Keratinocyte (primary cell): ENCODE measurements around the gene SYT2. TPM values are rescaled to one million over a fixed set of nuclear protein-coding genes. Genes with fewer than 3 reads are reported as not detected.

ENCODE experiments used
- DNase-seq: peaks from one replicate; pipeline ENCODE4 v3.0.0-alpha.2; 2011; ENCODE audit warnings: low read depth, missing footprints, low spot score
- FAIRE-seq: peaks from 2 replicates; lab custom pipeline; 2011; peaks lifted over from hg19 to GRCh38; lab: Jason Lieb, UNC
- H2AFZ ChIP-seq: 2 replicates; pipeline ENCODE4 v1.6.0; 2012; ENCODE audit warnings: low read length, control low read depth, inconsistent platforms; ENCODE audit not compliant: control insufficient read depth
- H3K27ac ChIP-seq: 2 replicates; pipeline ENCODE4 v1.5.1; 2011; ENCODE audit warnings: low read length; ENCODE audit not compliant: control insufficient read depth, insufficient read depth
- H3K27me3 ChIP-seq: 3 replicates; pipeline ENCODE4 v1.6.0; 2011; ENCODE audit warnings: low read length; ENCODE audit not compliant: control insufficient read depth, insufficient read depth; ENCODE audit errors: extremely low read depth
- H3K36me3 ChIP-seq, 2 experiments: 2 replicates in 1 of 2; 3 replicates in 1 of 2; pipeline ENCODE4 v1.5.1; 2011; ENCODE audit warnings: low read length in 2 of 2, mild to moderate bottlenecking in 1 of 2; ENCODE audit not compliant: control insufficient read depth in 2 of 2, insufficient read depth in 2 of 2; ENCODE audit errors: extremely low read depth in 1 of 2
- H3K4me1 ChIP-seq: 3 replicates; pipeline ENCODE4 v1.5.1; 2011; ENCODE audit warnings: low read length; ENCODE audit not compliant: control insufficient read depth, insufficient read depth; ENCODE audit errors: extremely low read depth
- H3K4me2 ChIP-seq: 3 replicates; pipeline ENCODE4 v1.6.0; 2011; ENCODE audit warnings: low read depth, low read length; ENCODE audit not compliant: control insufficient read depth, insufficient read depth; ENCODE audit errors: extremely low read depth
- H3K4me3 ChIP-seq, 3 experiments: fragments of 200-600 bp in 1 of 3; sonication (generic) in 1 of 3; 2 replicates in 2 of 3; 3 replicates in 1 of 3; pipeline ENCODE4 v1.5.1; 2011 to 2016; ENCODE audit warnings: low read length in 3 of 3, mild to moderate bottlenecking in 3 of 3, control low read depth in 2 of 3, inconsistent platforms in 1 of 3, low read depth in 1 of 3, mixed read lengths in 1 of 3, mixed run types in 1 of 3, moderate library complexity in 1 of 3; ENCODE audit not compliant: control insufficient read depth in 2 of 3, insufficient read depth in 2 of 3; ENCODE audit errors: extremely low read depth in 1 of 3
- H3K79me2 ChIP-seq: 2 replicates; pipeline ENCODE4 v1.6.0; 2012; ENCODE audit warnings: low read length; ENCODE audit not compliant: control insufficient read depth, insufficient read depth
- H3K9ac ChIP-seq: 3 replicates; pipeline ENCODE4 v1.6.0; 2011; ENCODE audit warnings: low read length; ENCODE audit not compliant: control insufficient read depth, insufficient read depth; ENCODE audit errors: extremely low read depth
- H3K9me1 ChIP-seq: 3 replicates; pipeline ENCODE4 v1.6.0; 2011; ENCODE audit warnings: low read length; ENCODE audit not compliant: control insufficient read depth, insufficient read depth; ENCODE audit errors: extremely low read depth
- H3K9me3 ChIP-seq: 2 replicates; pipeline ENCODE4 v1.5.1; 2012; ENCODE audit warnings: low read depth, low read length; ENCODE audit not compliant: control insufficient read depth
- H4K20me1 ChIP-seq: 3 replicates; pipeline ENCODE4 v1.6.0; 2011; ENCODE audit warnings: low read length; ENCODE audit not compliant: control insufficient read depth, insufficient read depth; ENCODE audit errors: extremely low read depth
- CTCF ChIP-seq, 3 experiments: IDR thresholded peaks in 1 of 3; conservative IDR thresholded peaks in 1 of 3; optimal IDR thresholded peaks in 1 of 3; 2 replicates in 2 of 3; 3 replicates in 1 of 3; pipeline versions ENCODE3 to v1.5.1; 2011; ENCODE audit warnings: low read length in 3 of 3, mild to moderate bottlenecking in 3 of 3, moderate library complexity in 2 of 3, control low read depth in 1 of 3, inconsistent platforms in 1 of 3; ENCODE audit not compliant: insufficient read depth in 2 of 3; ENCODE audit errors: extremely low read depth in 1 of 3
- EZH2 ChIP-seq: IDR thresholded peaks from one replicate; pipeline ENCODE4 v1.6.1; 2012; ENCODE audit warnings: inconsistent platforms, mild to moderate bottlenecking, low read length, moderate library complexity
- dilution Hi-C: fragments of 300-500 bp; cut with MboI; formaldehyde crosslinking; loops from one replicate; pipeline ENCODE4 v1.7.0; 2020; ENCODE audit warnings: low sequenced_read_pairs; ENCODE audit not compliant: extremely low pct_ligation_motif_present
- polyA plus RNA-seq, 5 experiments: library from polyadenylated mRNA; depleted of rRNA in 3 of 5; stranded (reverse) in 3 of 5; stranded (forward) in 1 of 5; unstranded in 1 of 5; fragments of >200 nt; gene quantifications; 1 replicate in 1 of 5; 2 replicates in 3 of 5; 3 replicates in 1 of 5; pipeline versions ENCODE4 v1.2.1 to v1.2.3, GENCODE V29; 2011 to 2012; ENCODE audit warnings: missing spikeins in 2 of 5, low read depth in 1 of 5, low replicate concordance in 1 of 5

Gene SYT2
- polyA plus RNA-seq, 1 donor (not counting 4 experiments of a cell fraction or from before 2014, with no cell fraction given), result not detected

- no peak overlapping the region for H3K27ac ChIP-seq
- no peak overlapping the region for H3K4me3 ChIP-seq
- H3K9ac ChIP-seq, result no peak overlapping the region
- dilution Hi-C loops, result no loop called here
- no peaks in the 10 kb centered on the region for H3K9me1 ChIP-seq
- peaks cover 39% of the 10 kb centered on the region for H3K27me3 ChIP-seq
- no peaks in the 10 kb centered on the region for H3K36me3 ChIP-seq
- DNase-seq (no peak), FAIRE-seq (no peak)
- no peak overlapping the region for H3K4me2 ChIP-seq
- no peaks in the 10 kb centered on the region for H3K4me1 ChIP-seq
- H3K9me3 ChIP-seq, result no peaks in the 10 kb centered on the region
- no peak overlapping the region for H2AFZ ChIP-seq
- no peaks in the 10 kb centered on the region for H3K79me2 ChIP-seq
- H4K20me1 ChIP-seq, result no peaks in the 10 kb centered on the region
- TF ChIP-seq EZH2 (no peak), CTCF (optimal IDR thresholded peaks at IDR 0.05 in 1 of 3, IDR thresholded peaks at IDR 0.05 in 1 of 3, conservative IDR thresholded peaks at IDR 0.05 in 1 of 3; ENCODE audit: extremely low read depth in 1 of 3, insufficient read depth in 2 of 3, low read length in 3 of 3) (no peak)
Measured at GRCh38 chr1:202649553-202650392, 60.5 kb downstream of the SYT2 start.

- peaks cover 50% of the 10 kb centered on the region for H3K27me3 ChIP-seq
- H3K9me1 ChIP-seq, result no peaks in the 10 kb centered on the region
- H3K9ac ChIP-seq, result no peak overlapping the region
- DNase-seq (no peak), FAIRE-seq (no peak)
- no peak overlapping the region for H3K4me2 ChIP-seq
- no peaks in the 10 kb centered on the region for H3K36me3 ChIP-seq
- dilution Hi-C loops, result no loop called here
- H3K9me3 ChIP-seq, result no peaks in the 10 kb centered on the region
- no peak overlapping the region for H2AFZ ChIP-seq
- H4K20me1 ChIP-seq, result no peaks in the 10 kb centered on the region
- TF ChIP-seq CTCF (optimal IDR thresholded peaks at IDR 0.05 in 1 of 3, IDR thresholded peaks at IDR 0.05 in 1 of 3, conservative IDR thresholded peaks at IDR 0.05 in 1 of 3; ENCODE audit: extremely low read depth in 1 of 3, insufficient read depth in 2 of 3, low read length in 3 of 3), result no peak
- no peak overlapping the region for H3K4me3 ChIP-seq
- no peaks in the 10 kb centered on the region for H3K4me1 ChIP-seq
- no peak overlapping the region for H3K27ac ChIP-seq
- H3K79me2 ChIP-seq, result no peaks in the 10 kb centered on the region
Measured at GRCh38 chr1:202648605-202649226, 61.5 kb downstream of the SYT2 start.
